22Rv1 (cell line): ENCODE data around the gene SLC2A1.

Experiments
- ZFX ChIP-seq: fragments of 450-650 bp; IDR thresholded peaks from 2 replicates; pipeline ENCODE4 v1.6.1; 2017; ENCODE audit warnings: antibody characterized with exemption, borderline replicate concordance
- TF ChIP-seq, protein P1 (sequence below): fragments of 450-650 bp; IDR thresholded peaks from 2 replicates; pipeline ENCODE4 v1.5.1; 2017; ENCODE audit warnings: mild to moderate bottlenecking

DNA sequence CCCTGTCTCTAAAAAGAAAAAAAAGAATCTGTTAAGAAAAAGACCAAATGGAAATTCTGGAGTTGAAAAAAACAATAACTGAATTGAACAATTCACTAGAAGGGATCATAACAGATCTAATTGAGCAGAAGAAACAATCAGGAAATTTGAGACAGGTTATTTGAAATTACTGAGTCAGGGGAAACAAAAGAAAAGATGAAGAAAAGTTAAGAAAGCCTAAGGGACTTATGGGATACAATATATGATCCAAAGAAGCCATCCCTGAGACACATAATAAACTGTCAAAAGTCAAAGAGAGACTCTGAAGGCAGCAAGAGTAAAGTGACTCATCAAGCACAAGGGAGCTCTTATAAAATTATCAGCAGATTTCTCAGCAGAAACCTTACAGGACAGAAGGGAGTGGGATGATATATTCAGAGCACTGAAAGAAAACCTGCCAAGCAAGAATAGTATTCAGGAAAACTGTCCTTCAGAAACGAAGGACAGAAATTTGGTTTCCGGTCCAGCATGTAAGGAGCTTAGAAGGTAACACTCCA lies 44.5 kb downstream of the SLC2A1 start:
- TF ChIP-seq, protein P1, sequence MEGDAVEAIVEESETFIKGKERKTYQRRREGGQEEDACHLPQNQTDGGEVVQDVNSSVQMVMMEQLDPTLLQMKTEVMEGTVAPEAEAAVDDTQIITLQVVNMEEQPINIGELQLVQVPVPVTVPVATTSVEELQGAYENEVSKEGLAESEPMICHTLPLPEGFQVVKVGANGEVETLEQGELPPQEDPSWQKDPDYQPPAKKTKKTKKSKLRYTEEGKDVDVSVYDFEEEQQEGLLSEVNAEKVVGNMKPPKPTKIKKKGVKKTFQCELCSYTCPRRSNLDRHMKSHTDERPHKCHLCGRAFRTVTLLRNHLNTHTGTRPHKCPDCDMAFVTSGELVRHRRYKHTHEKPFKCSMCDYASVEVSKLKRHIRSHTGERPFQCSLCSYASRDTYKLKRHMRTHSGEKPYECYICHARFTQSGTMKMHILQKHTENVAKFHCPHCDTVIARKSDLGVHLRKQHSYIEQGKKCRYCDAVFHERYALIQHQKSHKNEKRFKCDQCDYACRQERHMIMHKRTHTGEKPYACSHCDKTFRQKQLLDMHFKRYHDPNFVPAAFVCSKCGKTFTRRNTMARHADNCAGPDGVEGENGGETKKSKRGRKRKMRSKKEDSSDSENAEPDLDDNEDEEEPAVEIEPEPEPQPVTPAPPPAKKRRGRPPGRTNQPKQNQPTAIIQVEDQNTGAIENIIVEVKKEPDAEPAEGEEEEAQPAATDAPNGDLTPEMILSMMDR, result no peak
- no peak for TF ChIP-seq ZFX
